Brain pericyte (primary cell): ENCODE data around the gene ABCD1.

Experiments used
- DNase-seq: peaks from one replicate; pipeline ENCODE4 v3.0.0-alpha.2; 2012; ENCODE audit warnings: low read depth, low spot score

The ABCD1 gene

DNA sequence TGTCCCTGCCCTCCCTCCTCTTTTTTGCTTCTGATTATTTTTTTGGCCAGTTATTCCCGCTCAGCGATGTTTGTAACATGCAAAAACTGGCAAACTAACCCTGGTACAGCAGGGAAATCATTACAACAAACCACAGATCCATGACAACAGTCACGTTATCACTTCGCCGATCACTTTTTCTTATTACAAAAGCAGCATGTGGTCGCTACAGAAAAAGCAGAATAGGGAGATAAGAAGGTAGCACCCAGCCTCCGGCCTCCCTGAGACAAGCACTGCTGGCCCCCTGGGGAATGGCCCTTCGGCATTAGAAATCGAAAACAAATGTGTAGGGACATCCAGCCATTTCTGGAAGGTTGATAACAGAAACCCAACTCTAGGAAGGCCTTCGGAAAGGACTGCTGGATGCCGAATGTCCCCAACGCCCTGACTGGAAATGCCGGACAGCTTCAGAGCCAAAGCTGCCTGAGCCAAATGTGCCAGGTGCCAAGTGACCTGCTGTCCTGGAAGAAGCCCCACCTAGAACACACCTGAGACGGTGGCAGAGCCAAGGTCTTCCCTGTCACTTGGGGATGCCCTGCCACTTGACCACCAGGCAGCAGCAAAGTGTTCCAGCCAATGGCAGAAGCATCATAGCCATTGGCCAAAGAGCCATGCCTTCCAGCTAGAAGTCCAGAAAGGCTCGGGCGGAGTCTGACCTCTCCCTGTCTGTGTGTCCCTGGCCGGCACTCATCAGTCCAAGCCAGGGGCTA is 66.6 kb downstream of the ABCD1 start:
- no peak for DNase-seq

GRCh38 chrX:153792368-153792767 is 67.7 kb downstream of the ABCD1 start:
- no peak for DNase-seq

GRCh38 chrX:153793291-153793690 is 68.6 kb downstream of the ABCD1 start:
- DNase-seq, result no peak
